Measurements from ENCODE around the gene PTPN4.

- peak; percentile 79 for TF ChIP-seq CTCF (conservative IDR thresholded peaks at IDR 0.05; ENCODE audit: low read depth, low read length)
- no peak for TF ChIP-seq EZH2phosphoT487 (IDR thresholded peaks at IDR 0.05; ENCODE audit: borderline replicate concordance, low read length)
- TF ChIP-seq EZH2 (IDR thresholded peaks at IDR 0.05; ENCODE audit: low read length, unreplicated experiment) = no peak
Observed at GRCh38 chr2:119753041-119753929, 6.4 kb upstream of the PTPN4 start.
